Keratinocyte (primary cell): ENCODE data around the gene BTBD6. TPM values are rescaled to one million over a fixed set of nuclear protein-coding genes. Genes with fewer than 3 reads are reported as not detected.

Source experiments
- DNase-seq: peaks from one replicate; pipeline ENCODE4 v3.0.0-alpha.2; 2011; ENCODE audit warnings: low read depth, missing footprints, low spot score
- FAIRE-seq: peaks from 2 replicates; lab custom pipeline; 2011; peaks lifted over from hg19 to GRCh38; lab: Jason Lieb, UNC
- H2AFZ ChIP-seq: 2 replicates; pipeline ENCODE4 v1.6.0; 2012; ENCODE audit warnings: low read length, control low read depth, inconsistent platforms; ENCODE audit not compliant: control insufficient read depth
- H3K27ac ChIP-seq: 2 replicates; pipeline ENCODE4 v1.5.1; 2011; ENCODE audit warnings: low read length; ENCODE audit not compliant: control insufficient read depth, insufficient read depth
- H3K27me3 ChIP-seq: 3 replicates; pipeline ENCODE4 v1.6.0; 2011; ENCODE audit warnings: low read length; ENCODE audit not compliant: control insufficient read depth, insufficient read depth; ENCODE audit errors: extremely low read depth
- H3K36me3 ChIP-seq, 2 experiments: 2 replicates in 1 of 2; 3 replicates in 1 of 2; pipeline ENCODE4 v1.5.1; 2011; ENCODE audit warnings: low read length in 2 of 2, mild to moderate bottlenecking in 1 of 2; ENCODE audit not compliant: control insufficient read depth in 2 of 2, insufficient read depth in 2 of 2; ENCODE audit errors: extremely low read depth in 1 of 2
- H3K4me1 ChIP-seq: 3 replicates; pipeline ENCODE4 v1.5.1; 2011; ENCODE audit warnings: low read length; ENCODE audit not compliant: control insufficient read depth, insufficient read depth; ENCODE audit errors: extremely low read depth
- H3K4me2 ChIP-seq: 3 replicates; pipeline ENCODE4 v1.6.0; 2011; ENCODE audit warnings: low read depth, low read length; ENCODE audit not compliant: control insufficient read depth, insufficient read depth; ENCODE audit errors: extremely low read depth
- H3K4me3 ChIP-seq, 3 experiments: fragments of 200-600 bp in 1 of 3; sonication (generic) in 1 of 3; 2 replicates in 2 of 3; 3 replicates in 1 of 3; pipeline ENCODE4 v1.5.1; 2011 to 2016; ENCODE audit warnings: low read length in 3 of 3, mild to moderate bottlenecking in 3 of 3, control low read depth in 2 of 3, inconsistent platforms in 1 of 3, low read depth in 1 of 3, mixed read lengths in 1 of 3, mixed run types in 1 of 3, moderate library complexity in 1 of 3; ENCODE audit not compliant: control insufficient read depth in 2 of 3, insufficient read depth in 2 of 3; ENCODE audit errors: extremely low read depth in 1 of 3
- H3K79me2 ChIP-seq: 2 replicates; pipeline ENCODE4 v1.6.0; 2012; ENCODE audit warnings: low read length; ENCODE audit not compliant: control insufficient read depth, insufficient read depth
- H3K9ac ChIP-seq: 3 replicates; pipeline ENCODE4 v1.6.0; 2011; ENCODE audit warnings: low read length; ENCODE audit not compliant: control insufficient read depth, insufficient read depth; ENCODE audit errors: extremely low read depth
- H3K9me1 ChIP-seq: 3 replicates; pipeline ENCODE4 v1.6.0; 2011; ENCODE audit warnings: low read length; ENCODE audit not compliant: control insufficient read depth, insufficient read depth; ENCODE audit errors: extremely low read depth
- H3K9me3 ChIP-seq: 2 replicates; pipeline ENCODE4 v1.5.1; 2012; ENCODE audit warnings: low read depth, low read length; ENCODE audit not compliant: control insufficient read depth
- H4K20me1 ChIP-seq: 3 replicates; pipeline ENCODE4 v1.6.0; 2011; ENCODE audit warnings: low read length; ENCODE audit not compliant: control insufficient read depth, insufficient read depth; ENCODE audit errors: extremely low read depth
- CTCF ChIP-seq, 3 experiments: IDR thresholded peaks in 1 of 3; conservative IDR thresholded peaks in 1 of 3; optimal IDR thresholded peaks in 1 of 3; 2 replicates in 2 of 3; 3 replicates in 1 of 3; pipeline versions ENCODE3 to v1.5.1; 2011; ENCODE audit warnings: low read length in 3 of 3, mild to moderate bottlenecking in 3 of 3, moderate library complexity in 2 of 3, control low read depth in 1 of 3, inconsistent platforms in 1 of 3; ENCODE audit not compliant: insufficient read depth in 2 of 3; ENCODE audit errors: extremely low read depth in 1 of 3
- EZH2 ChIP-seq: IDR thresholded peaks from one replicate; pipeline ENCODE4 v1.6.1; 2012; ENCODE audit warnings: inconsistent platforms, mild to moderate bottlenecking, low read length, moderate library complexity
- dilution Hi-C: fragments of 300-500 bp; cut with MboI; formaldehyde crosslinking; loops from one replicate; pipeline ENCODE4 v1.7.0; 2020; ENCODE audit warnings: low sequenced_read_pairs; ENCODE audit not compliant: extremely low pct_ligation_motif_present
- polyA plus RNA-seq, 5 experiments: library from polyadenylated mRNA; depleted of rRNA in 3 of 5; stranded (reverse) in 3 of 5; stranded (forward) in 1 of 5; unstranded in 1 of 5; fragments of >200 nt; gene quantifications; 1 replicate in 1 of 5; 2 replicates in 3 of 5; 3 replicates in 1 of 5; pipeline versions ENCODE4 v1.2.1 to v1.2.3, GENCODE V29; 2011 to 2012; ENCODE audit warnings: missing spikeins in 2 of 5, low read depth in 1 of 5, low replicate concordance in 1 of 5

The BTBD6 gene
- polyA plus RNA-seq, 1 donor (not counting 4 experiments of a cell fraction or from before 2014, with no cell fraction given), result 22.2 TPM

GRCh38 chr14:105223260-105223659 lies 25.1 kb upstream of the BTBD6 start:
- Histone ChIP-seq H3K4me1 (no peaks in the 10 kb centered on the region), H3K9me1 (no peaks in the 10 kb centered on the region), H3K27ac (no peak overlapping the region), H3K9ac (no peak overlapping the region), H3K9me3 (no peaks in the 10 kb centered on the region), H3K27me3 (no peaks in the 10 kb centered on the region), H3K4me2 (no peak overlapping the region), H3K36me3 (peaks cover 11 to 12% of the 10 kb centered on the region in 2 experiments), H3K4me3 (no peak overlapping the region), H2AFZ (no peak overlapping the region), H4K20me1 (no peaks in the 10 kb centered on the region), H3K79me2 (no peaks in the 10 kb centered on the region)
- FAIRE-seq (no peak), DNase-seq (no peak)
- TF ChIP-seq CTCF (optimal IDR thresholded peaks at IDR 0.05 in 1 of 3, IDR thresholded peaks at IDR 0.05 in 1 of 3, conservative IDR thresholded peaks at IDR 0.05 in 1 of 3; ENCODE audit: extremely low read depth in 1 of 3, insufficient read depth in 2 of 3, low read length in 3 of 3) (no peak), EZH2 (no peak)
- dilution Hi-C loops, result no loop called here

- H3K9ac ChIP-seq, result no peak overlapping the region
- no peaks in the 10 kb centered on the region for H3K4me1 ChIP-seq
- H3K27me3 ChIP-seq, result no peaks in the 10 kb centered on the region
- H3K4me2 ChIP-seq, result no peak overlapping the region
- H3K79me2 ChIP-seq, result no peaks in the 10 kb centered on the region
- dilution Hi-C loops, result no loop called here
- FAIRE-seq (no peak), DNase-seq (no peak)
- no peak overlapping the region for H3K27ac ChIP-seq
- H3K9me3 ChIP-seq, result no peaks in the 10 kb centered on the region
- no peak overlapping the region for H3K4me3 ChIP-seq
- H3K36me3 ChIP-seq, result peaks cover 12 to 15% of the 10 kb centered on the region in 2 experiments
- no peak overlapping the region for H2AFZ ChIP-seq
- TF ChIP-seq CTCF (optimal IDR thresholded peaks at IDR 0.05 in 1 of 3, IDR thresholded peaks at IDR 0.05 in 1 of 3, conservative IDR thresholded peaks at IDR 0.05 in 1 of 3; ENCODE audit: extremely low read depth in 1 of 3, insufficient read depth in 2 of 3, low read length in 3 of 3) (no peak), EZH2 (no peak)
- no peaks in the 10 kb centered on the region for H4K20me1 ChIP-seq
- no peaks in the 10 kb centered on the region for H3K9me1 ChIP-seq
Measured at GRCh38 chr14:105223770-105224544, 24.4 kb upstream of the BTBD6 start.
